GM23338 (cell line): ENCODE data around the gene SLC30A7. TPM values are rescaled to one million over a fixed set of nuclear protein-coding genes. Genes with fewer than 3 reads are reported as not detected.
A peak's percentile ranks its signal among the peaks of the same experiment; 100 is the strongest.

ENCODE experiments used
- ATAC-seq: fragments of 200-7000 bp; cut with Tn5 transposase; 3 replicates; pipeline ENCODE4 v1.9.1; 2020
- DNase-seq: peaks from one replicate; pipeline ENCODE4 v3.0.0-alpha.2; 2015; ENCODE audit warnings: low spot score
- H2AFZ ChIP-seq: fragments of 200-600 bp; sonication (generic); 2 replicates; pipeline ENCODE4 v1.8.0; 2016; ENCODE audit warnings: antibody characterized with exemption, mild to moderate bottlenecking, moderate library complexity
- H3F3A ChIP-seq: fragments of 200-600 bp; sonication (generic); replicated peaks from 2 replicates; pipeline ENCODE4 v1.8.0; 2017; ENCODE audit warnings: antibody characterized with exemption, mixed run types, low read depth
- H3K27ac ChIP-seq: fragments of 200-600 bp; sonication (generic); 2 replicates; pipeline ENCODE4 v1.6.1; 2016; ENCODE audit warnings: low read depth
- H3K27me3 ChIP-seq: fragments of 200-600 bp; sonication (generic); 2 replicates; pipeline ENCODE4 v1.8.0; 2016; ENCODE audit warnings: mild to moderate bottlenecking, mixed run types, moderate library complexity; ENCODE audit not compliant: insufficient read depth
- H3K36me3 ChIP-seq: fragments of 200-600 bp; sonication (generic); 2 replicates; pipeline ENCODE4 v1.8.0; 2016; ENCODE audit warnings: mild to moderate bottlenecking; ENCODE audit not compliant: insufficient read depth
- H3K4me1 ChIP-seq: fragments of 200-600 bp; sonication (generic); 2 replicates; pipeline ENCODE4 v1.8.0; 2016; ENCODE audit warnings: mild to moderate bottlenecking, moderate library complexity; ENCODE audit not compliant: insufficient read depth
- H3K4me2 ChIP-seq: fragments of 200-600 bp; sonication (generic); 2 replicates; pipeline ENCODE4 v1.7.1; 2017; ENCODE audit warnings: mixed run types
- H3K4me3 ChIP-seq: fragments of 200-600 bp; sonication (generic); 2 replicates; pipeline ENCODE4 v1.6.1; 2016; ENCODE audit warnings: mixed run types
- H3K79me2 ChIP-seq: fragments of 200-600 bp; sonication (generic); replicated peaks from 2 replicates; pipeline ENCODE4 v1.8.0; 2017; ENCODE audit warnings: mild to moderate bottlenecking; ENCODE audit not compliant: insufficient read depth
- H3K9me2 ChIP-seq: fragments of 200-600 bp; sonication (generic); 2 replicates; pipeline ENCODE4 v1.8.0; 2017; ENCODE audit not compliant: insufficient read depth
- H4K20me1 ChIP-seq: fragments of 200-600 bp; sonication (generic); replicated peaks from 2 replicates; pipeline ENCODE4 v1.8.0; 2017; ENCODE audit warnings: mild to moderate bottlenecking; ENCODE audit not compliant: insufficient read depth
- H3K27ac Mint-ChIP-seq: 2 replicates; pipeline ENCODE4 v1.8.0; 2020; ENCODE audit warnings: inconsistent platforms, mild to moderate bottlenecking, moderate library complexity, mixed read lengths
- H3K27me3 Mint-ChIP-seq: 3 replicates; pipeline ENCODE4 v1.8.0; 2022; ENCODE audit warnings: low read depth, mild to moderate bottlenecking, moderate library complexity, mixed read lengths, inconsistent platforms; ENCODE audit not compliant: insufficient read depth, poor library complexity
- H3K36me3 Mint-ChIP-seq: 3 replicates; pipeline ENCODE4 v1.8.0; 2021; ENCODE audit warnings: low read depth, mild to moderate bottlenecking, inconsistent platforms, moderate library complexity, mixed read lengths
- H3K4me1 Mint-ChIP-seq: 3 replicates; pipeline ENCODE4 v1.8.0; 2020; ENCODE audit warnings: mild to moderate bottlenecking, inconsistent platforms, mixed read lengths
- H3K4me3 Mint-ChIP-seq: 3 replicates; pipeline ENCODE4 v1.8.0; 2021; ENCODE audit warnings: moderate library complexity, mild to moderate bottlenecking, inconsistent platforms, mixed read lengths
- H3K9me3 Mint-ChIP-seq: 3 replicates; pipeline ENCODE4 v1.8.0; 2020; ENCODE audit warnings: moderate library complexity, mild to moderate bottlenecking, inconsistent platforms, mixed read lengths
- STAT1 ChIP-seq: IDR thresholded peaks from one replicate; pipeline ENCODE4 v1.6.1; 2016; ENCODE audit warnings: antibody characterized with exemption; ENCODE audit not compliant: unreplicated experiment
- polyA plus RNA-seq: library from polyadenylated mRNA; unstranded; fragments of >200 nt; fragmentation: Nextera tagmentation; extraction: Ambion mirVana; gene quantifications from 2 replicates; pipeline ENCODE4 v1.2.1, GENCODE V29; 2016
- total RNA-seq: library from RNA; depleted of rRNA; stranded (reverse); fragments of >200 nt; shearing (Covaris generic); gene quantifications from 2 replicates; pipeline ENCODE4 v1.2.3, GENCODE V29; 2014
- TF ChIP-seq, protein P1 (sequence below): fragments of 250-450 bp; sonication (Bioruptor Pico); IDR thresholded peaks from 2 replicates; pipeline ENCODE4 v1.5.0; 2020; ENCODE audit warnings: mild to moderate bottlenecking, moderate library complexity
- TF ChIP-seq, protein P2 (sequence below): IDR thresholded peaks from one replicate; pipeline ENCODE4 v1.6.1; 2018; ENCODE audit warnings: antibody characterized with exemption; ENCODE audit not compliant: unreplicated experiment

SLC30A7 gene
- total and polyA plus RNA-seq, 2 experiments from 2014 or later: 9.8 to 25.1 TPM

DNA sequence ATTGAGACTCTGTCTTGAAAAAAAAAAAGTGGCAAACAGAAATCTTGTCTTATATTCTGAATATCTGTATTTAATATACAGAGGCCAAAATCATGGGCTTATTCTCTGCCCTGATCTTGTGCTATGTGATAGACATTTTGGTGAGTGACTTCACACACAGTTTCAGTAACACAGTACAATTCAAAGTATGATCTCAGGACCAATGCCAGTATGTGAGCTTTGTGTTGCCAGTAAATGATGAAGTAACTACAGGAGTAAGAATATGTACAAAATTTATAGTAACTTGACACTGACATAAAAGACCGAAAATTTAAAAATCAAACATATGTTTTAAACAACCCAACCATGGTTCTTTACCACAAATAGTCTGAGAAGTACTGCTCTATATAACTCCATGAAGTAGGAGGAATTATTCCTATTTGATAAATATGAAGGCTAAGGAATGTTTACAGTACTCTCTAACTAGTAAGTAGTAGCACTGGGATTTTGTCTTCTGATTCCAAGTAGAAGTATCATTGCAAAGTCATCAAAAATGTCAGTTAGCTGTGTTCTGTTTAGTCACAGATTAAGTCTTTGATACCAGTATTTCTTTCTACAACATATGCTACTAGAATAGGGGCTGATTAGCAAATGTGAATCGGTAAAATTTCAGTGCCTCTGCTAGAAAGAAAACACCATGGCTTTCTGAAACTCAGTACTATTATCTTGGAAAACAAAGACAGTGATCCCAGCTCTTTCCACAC lies 104.4 kb downstream of the SLC30A7 start (continued):
- TF ChIP-seq, protein P1, sequence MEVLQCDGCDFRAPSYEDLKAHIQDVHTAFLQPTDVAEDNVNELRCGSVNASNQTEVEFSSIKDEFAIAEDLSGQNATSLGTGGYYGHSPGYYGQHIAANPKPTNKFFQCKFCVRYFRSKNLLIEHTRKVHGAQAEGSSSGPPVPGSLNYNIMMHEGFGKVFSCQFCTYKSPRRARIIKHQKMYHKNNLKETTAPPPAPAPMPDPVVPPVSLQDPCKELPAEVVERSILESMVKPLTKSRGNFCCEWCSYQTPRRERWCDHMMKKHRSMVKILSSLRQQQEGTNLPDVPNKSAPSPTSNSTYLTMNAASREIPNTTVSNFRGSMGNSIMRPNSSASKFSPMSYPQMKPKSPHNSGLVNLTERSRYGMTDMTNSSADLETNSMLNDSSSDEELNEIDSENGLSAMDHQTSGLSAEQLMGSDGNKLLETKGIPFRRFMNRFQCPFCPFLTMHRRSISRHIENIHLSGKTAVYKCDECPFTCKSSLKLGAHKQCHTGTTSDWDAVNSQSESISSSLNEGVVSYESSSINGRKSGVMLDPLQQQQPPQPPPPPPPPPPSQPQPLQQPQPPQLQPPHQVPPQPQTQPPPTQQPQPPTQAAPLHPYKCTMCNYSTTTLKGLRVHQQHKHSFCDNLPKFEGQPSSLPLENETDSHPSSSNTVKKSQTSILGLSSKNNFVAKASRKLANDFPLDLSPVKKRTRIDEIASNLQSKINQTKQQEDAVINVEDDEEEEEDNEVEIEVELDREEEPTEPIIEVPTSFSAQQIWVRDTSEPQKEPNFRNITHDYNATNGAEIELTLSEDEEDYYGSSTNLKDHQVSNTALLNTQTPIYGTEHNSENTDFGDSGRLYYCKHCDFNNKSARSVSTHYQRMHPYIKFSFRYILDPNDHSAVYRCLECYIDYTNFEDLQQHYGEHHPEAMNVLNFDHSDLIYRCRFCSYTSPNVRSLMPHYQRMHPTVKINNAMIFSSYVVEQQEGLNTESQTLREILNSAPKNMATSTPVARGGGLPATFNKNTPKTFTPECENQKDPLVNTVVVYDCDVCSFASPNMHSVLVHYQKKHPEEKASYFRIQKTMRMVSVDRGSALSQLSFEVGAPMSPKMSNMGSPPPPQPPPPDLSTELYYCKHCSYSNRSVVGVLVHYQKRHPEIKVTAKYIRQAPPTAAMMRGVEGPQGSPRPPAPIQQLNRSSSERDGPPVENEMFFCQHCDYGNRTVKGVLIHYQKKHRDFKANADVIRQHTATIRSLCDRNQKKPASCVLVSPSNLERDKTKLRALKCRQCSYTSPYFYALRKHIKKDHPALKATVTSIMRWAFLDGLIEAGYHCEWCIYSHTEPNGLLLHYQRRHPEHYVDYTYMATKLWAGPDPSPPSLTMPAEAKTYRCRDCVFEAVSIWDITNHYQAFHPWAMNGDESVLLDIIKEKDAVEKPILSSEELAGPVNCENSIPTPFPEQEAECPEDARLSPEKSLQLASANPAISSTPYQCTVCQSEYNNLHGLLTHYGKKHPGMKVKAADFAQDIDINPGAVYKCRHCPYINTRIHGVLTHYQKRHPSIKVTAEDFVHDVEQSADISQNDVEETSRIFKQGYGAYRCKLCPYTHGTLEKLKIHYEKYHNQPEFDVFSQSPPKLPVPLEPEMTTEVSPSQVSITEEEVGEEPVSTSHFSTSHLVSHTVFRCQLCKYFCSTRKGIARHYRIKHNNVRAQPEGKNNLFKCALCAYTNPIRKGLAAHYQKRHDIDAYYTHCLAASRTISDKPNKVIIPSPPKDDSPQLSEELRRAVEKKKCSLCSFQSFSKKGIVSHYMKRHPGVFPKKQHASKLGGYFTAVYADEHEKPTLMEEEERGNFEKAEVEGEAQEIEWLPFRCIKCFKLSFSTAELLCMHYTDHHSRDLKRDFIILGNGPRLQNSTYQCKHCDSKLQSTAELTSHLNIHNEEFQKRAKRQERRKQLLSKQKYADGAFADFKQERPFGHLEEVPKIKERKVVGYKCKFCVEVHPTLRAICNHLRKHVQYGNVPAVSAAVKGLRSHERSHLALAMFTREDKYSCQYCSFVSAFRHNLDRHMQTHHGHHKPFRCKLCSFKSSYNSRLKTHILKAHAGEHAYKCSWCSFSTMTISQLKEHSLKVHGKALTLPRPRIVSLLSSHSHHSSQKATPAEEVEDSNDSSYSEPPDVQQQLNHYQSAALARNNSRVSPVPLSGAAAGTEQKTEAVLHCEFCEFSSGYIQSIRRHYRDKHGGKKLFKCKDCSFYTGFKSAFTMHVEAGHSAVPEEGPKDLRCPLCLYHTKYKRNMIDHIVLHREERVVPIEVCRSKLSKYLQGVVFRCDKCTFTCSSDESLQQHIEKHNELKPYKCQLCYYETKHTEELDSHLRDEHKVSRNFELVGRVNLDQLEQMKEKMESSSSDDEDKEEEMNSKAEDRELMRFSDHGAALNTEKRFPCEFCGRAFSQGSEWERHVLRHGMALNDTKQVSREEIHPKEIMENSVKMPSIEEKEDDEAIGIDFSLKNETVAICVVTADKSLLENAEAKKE (CRISPR knock-in tag): no peak

DNA sequence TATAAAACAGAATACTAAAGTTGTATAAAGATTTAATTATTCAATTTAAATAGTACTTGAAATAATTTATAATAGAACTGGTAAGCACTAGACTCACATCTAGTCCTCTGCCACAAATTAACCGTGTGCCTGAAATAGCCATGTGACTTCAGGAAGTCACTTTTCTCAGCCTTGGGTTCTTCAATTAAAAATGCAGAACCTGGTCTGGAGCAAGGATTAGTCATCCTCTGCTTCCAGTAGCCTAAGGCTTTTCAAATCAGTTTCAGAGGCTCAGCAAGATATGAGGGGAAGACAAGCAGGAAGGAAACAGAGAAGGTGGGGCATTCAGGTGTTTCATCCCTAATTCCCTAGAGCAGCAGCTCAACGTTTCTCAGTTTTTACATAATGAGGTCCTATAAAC lies 106.7 kb downstream of the SLC30A7 start:
- no peaks in the 10 kb centered on the region for H3K27me3 ChIP-seq
- no peaks in the 10 kb centered on the region for H3K9me3 Mint-ChIP-seq
- no peaks in the 10 kb centered on the region for H4K20me1 ChIP-seq
- no peak for ATAC-seq
- no peaks in the 10 kb centered on the region for H3K79me2 ChIP-seq
- no peak overlapping the region for H3K4me3 Mint-ChIP-seq
- no peaks in the 10 kb centered on the region for H3K27me3 Mint-ChIP-seq
- no peak overlapping the region for H3K4me2 ChIP-seq
- no peak overlapping the region for H3K4me3 ChIP-seq
- H3K4me1 ChIP-seq: peaks cover 2% of the 10 kb centered on the region; the same call in 1 of the 2 replicates
- peaks cover 16% of the 10 kb centered on the region for H3K4me1 Mint-ChIP-seq
- peaks cover 12% of the 10 kb centered on the region; the same call in 1 of the 2 replicates for H3K36me3 ChIP-seq
- peaks cover 27% of the 10 kb centered on the region for H3K36me3 Mint-ChIP-seq
- peak; percentile 11 for DNase-seq
- no peaks in the 10 kb centered on the region for H3F3A ChIP-seq
- H3K9me2 ChIP-seq: no peaks in the 10 kb centered on the region
- no peak overlapping the region for H3K27ac ChIP-seq
- no peak overlapping the region for H2AFZ ChIP-seq
- H3K27ac Mint-ChIP-seq: peak overlapping the region; percentile 52; the same call in 1 of the 2 replicates
- no peak for TF ChIP-seq STAT1
- TF ChIP-seq, protein P1 (CRISPR knock-in tag): no peak
- TF ChIP-seq, protein P2, sequence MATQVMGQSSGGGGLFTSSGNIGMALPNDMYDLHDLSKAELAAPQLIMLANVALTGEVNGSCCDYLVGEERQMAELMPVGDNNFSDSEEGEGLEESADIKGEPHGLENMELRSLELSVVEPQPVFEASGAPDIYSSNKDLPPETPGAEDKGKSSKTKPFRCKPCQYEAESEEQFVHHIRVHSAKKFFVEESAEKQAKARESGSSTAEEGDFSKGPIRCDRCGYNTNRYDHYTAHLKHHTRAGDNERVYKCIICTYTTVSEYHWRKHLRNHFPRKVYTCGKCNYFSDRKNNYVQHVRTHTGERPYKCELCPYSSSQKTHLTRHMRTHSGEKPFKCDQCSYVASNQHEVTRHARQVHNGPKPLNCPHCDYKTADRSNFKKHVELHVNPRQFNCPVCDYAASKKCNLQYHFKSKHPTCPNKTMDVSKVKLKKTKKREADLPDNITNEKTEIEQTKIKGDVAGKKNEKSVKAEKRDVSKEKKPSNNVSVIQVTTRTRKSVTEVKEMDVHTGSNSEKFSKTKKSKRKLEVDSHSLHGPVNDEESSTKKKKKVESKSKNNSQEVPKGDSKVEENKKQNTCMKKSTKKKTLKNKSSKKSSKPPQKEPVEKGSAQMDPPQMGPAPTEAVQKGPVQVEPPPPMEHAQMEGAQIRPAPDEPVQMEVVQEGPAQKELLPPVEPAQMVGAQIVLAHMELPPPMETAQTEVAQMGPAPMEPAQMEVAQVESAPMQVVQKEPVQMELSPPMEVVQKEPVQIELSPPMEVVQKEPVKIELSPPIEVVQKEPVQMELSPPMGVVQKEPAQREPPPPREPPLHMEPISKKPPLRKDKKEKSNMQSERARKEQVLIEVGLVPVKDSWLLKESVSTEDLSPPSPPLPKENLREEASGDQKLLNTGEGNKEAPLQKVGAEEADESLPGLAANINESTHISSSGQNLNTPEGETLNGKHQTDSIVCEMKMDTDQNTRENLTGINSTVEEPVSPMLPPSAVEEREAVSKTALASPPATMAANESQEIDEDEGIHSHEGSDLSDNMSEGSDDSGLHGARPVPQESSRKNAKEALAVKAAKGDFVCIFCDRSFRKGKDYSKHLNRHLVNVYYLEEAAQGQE: no peak
